Lung (tissue), 12 donors: ENCODE data around the gene SNCAIP. TPM values are rescaled to one million over a fixed set of nuclear protein-coding genes. Genes with fewer than 3 reads are reported as not detected.

Experiments
- ATAC-seq: fragments of 200-7000 bp; cut with Tn5 transposase; one replicate; pipeline ENCODE4 v1.9.1; 2020; ENCODE audit warnings: moderate number of reproducible peaks; ENCODE audit not compliant: insufficient read depth, low FRiP score
- DNase-seq, 3 donors: peaks; one replicate each; pipeline ENCODE4 v3.0.0-alpha.2; 2013 to 2017
- H3K27ac ChIP-seq, 2 donors: one replicate each; pipeline ENCODE4 v1.5.1; 2013; ENCODE audit warnings: mild to moderate bottlenecking in 2 of 2, moderate library complexity in 2 of 2, control low read depth in 1 of 2, inconsistent platforms in 1 of 2, low read depth in 1 of 2, low read length in 1 of 2
- H3K27me3 ChIP-seq, 3 donors: one replicate each; pipeline ENCODE4 v1.5.1; 2013; ENCODE audit warnings: low read length in 2 of 3; ENCODE audit not compliant: control insufficient read depth in 3 of 3, insufficient read depth in 3 of 3
- H3K36me3 ChIP-seq, 4 donors: one replicate each; pipeline ENCODE4 v1.5.1; 2013; ENCODE audit warnings: low read length in 4 of 4, mild to moderate bottlenecking in 1 of 4, moderate library complexity in 1 of 4; ENCODE audit not compliant: control insufficient read depth in 4 of 4, insufficient read depth in 4 of 4
- H3K4me1 ChIP-seq, 5 donors: one replicate each; pipeline ENCODE4 v1.5.1; 2013; ENCODE audit warnings: low read length in 5 of 5, mild to moderate bottlenecking in 2 of 5, moderate library complexity in 1 of 5; ENCODE audit not compliant: control insufficient read depth in 5 of 5, insufficient read depth in 5 of 5
- H3K4me3 ChIP-seq: one replicate; pipeline ENCODE4 v1.5.1; 2013; ENCODE audit warnings: mild to moderate bottlenecking, control low read depth, moderate library complexity
- H3K9ac ChIP-seq, 2 donors: one replicate each; pipeline ENCODE4 v1.5.1; 2013; ENCODE audit warnings: low read length in 2 of 2, control low read depth in 1 of 2; ENCODE audit not compliant: insufficient read depth in 1 of 2
- H3K9me3 ChIP-seq, 4 donors: one replicate each; pipeline ENCODE4 v1.5.1; 2013; ENCODE audit warnings: low read length in 3 of 4, mild to moderate bottlenecking in 1 of 4, moderate library complexity in 1 of 4; ENCODE audit not compliant: control insufficient read depth in 4 of 4, insufficient read depth in 3 of 4
- CTCF ChIP-seq: IDR thresholded peaks from 2 replicates; pipeline ENCODE4 v1.5.1; 2012; ENCODE audit warnings: mild to moderate bottlenecking; ENCODE audit errors: control extremely low read depth, extremely low read depth
- WGBS, 2 donors: extraction: QIAGEN DNeasy Blood & Tissue Kit; methylation state at CpG; one replicate each; pipeline ENCODE4 v1.1.7; 2013; 5-methylcytosine and 5-hydroxymethylcytosine counted together
- polyA plus RNA-seq, 2 donors: library from polyadenylated mRNA; stranded (reverse); fragments of 200-250 nt; gene quantifications; one replicate each; pipeline ENCODE4 v1.2.1, GENCODE V29; 2013
- total RNA-seq, 2 donors: library from RNA; depleted of rRNA in 1 of 2; stranded (reverse); fragments of >200 nt in 1 of 2; gene quantifications; one replicate each; pipeline ENCODE4 v1.2.1, GENCODE V29; 2014 to 2021
- donor health status: control.
- donor health status: control.
- donor health status: Bipolar disorder and iron deficiency.
- donor health status: healthy.
- donor health status: DM: yes; HTN: yes; CAD: no.

The SNCAIP gene
- total and polyA plus RNA-seq, 4 donors, result 1.4 to 25.7 (median 4.7) TPM

- no peak for TF ChIP-seq CTCF
- DNase-seq, result peak in 2 of 3 donors; percentile 37 to 49
- H3K9ac ChIP-seq, result no peak overlapping the region
- no peaks in the 10 kb centered on the region for H3K9me3 ChIP-seq
- ATAC-seq, result no peak
- no peak overlapping the region for H3K27ac ChIP-seq
- peaks cover 0 to 7% (median 0%) of the 10 kb centered on the region in 3 donors for H3K27me3 ChIP-seq
- H3K4me3 ChIP-seq, result no peak overlapping the region
- peaks cover 0 to 16% (median 0%) of the 10 kb centered on the region in 5 donors for H3K4me1 ChIP-seq
- H3K36me3 ChIP-seq, result no peaks in the 10 kb centered on the region
- 78 to 82% methylated on average over 7 of the region's 7 CpGs for WGBS, 2 donors
Observed at GRCh38 chr5:122310889-122311288, 1.1 kb upstream of the SNCAIP start.

GRCh38 chr5:122311497-122311960, 508 bp upstream of the SNCAIP start:
- WGBS, 2 donors, result 5 to 6% methylated on average over 31 to 33 of the region's 33 CpGs
- Histone ChIP-seq H3K27me3 (peaks cover 0 to 7% (median 0%) of the 10 kb centered on the region in 3 donors), H3K27ac (peak overlapping the region in 1 of 2 donors; percentile 27)

DNA sequence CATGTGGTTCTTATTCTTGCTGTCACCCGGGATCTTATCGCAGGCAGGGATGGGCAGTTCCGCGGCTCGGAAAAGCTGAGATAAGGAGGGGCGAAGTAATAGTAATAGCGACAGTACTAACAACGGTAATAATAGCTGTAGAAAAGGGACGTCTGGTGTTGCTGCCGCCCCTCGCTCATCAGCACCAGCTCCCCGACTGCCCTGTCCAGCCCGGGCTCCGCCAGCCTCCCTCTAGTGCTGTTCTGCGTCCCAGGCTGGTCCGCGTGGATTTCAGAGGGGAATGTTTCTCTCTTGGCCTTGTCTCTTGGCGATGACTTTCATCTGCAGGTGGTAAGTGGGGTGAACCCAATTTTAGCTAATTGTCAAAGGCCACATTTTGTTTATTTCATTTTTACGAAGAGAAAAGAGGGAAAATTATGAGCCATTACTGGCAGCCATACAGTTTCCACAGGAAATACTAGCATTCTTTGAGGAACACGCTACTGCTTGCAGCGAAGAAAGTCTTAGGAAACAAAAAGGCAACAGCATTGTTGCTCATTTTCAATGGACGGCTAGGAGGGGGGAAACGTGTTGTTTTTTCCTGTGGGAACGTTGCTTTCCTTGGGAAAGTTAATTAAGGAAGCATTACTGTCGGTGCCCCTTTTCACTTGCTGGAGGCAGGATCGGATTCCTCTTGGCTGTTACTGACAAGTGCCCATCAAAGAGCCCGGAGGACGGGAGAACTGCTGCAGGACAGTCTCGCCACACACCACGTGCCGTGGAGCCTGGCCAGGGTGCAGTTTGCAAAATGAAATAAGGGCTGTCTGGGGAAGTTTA, 762 bp downstream of the SNCAIP start:
- peak overlapping the region; percentile 66 for H3K4me3 ChIP-seq
- peaks cover 0 to 7% (median 0%) of the 10 kb centered on the region in 4 donors for H3K36me3 ChIP-seq
- ATAC-seq, result no peak
- no peak overlapping the region for H3K27ac ChIP-seq
- peak overlapping the region; percentile 79 to 92 for H3K9ac ChIP-seq
- H3K27me3 ChIP-seq, result peaks cover 0 to 7% (median 0%) of the 10 kb centered on the region in 3 donors
- no peak for TF ChIP-seq CTCF
- no peaks in the 10 kb centered on the region for H3K9me3 ChIP-seq
- H3K4me1 ChIP-seq, result peaks cover 0 to 16% (median 0%) of the 10 kb centered on the region in 5 donors
- peak; percentile 70 to 82 (median 78) for DNase-seq
- 0 to 1% methylated on average over 31 of the region's 31 CpGs for WGBS, 2 donors

More at GRCh38 chr5:122311497-122311960, 508 bp upstream of the SNCAIP start:
- no peaks in the 10 kb centered on the region for H3K9me3 ChIP-seq
- TF ChIP-seq CTCF, result no peak
- peaks cover 0 to 4% (median 0%) of the 10 kb centered on the region in 4 donors for H3K36me3 ChIP-seq
- DNase-seq (peak; percentile 58 to 71 (median 61)), ATAC-seq (no peak)
- H3K4me1 ChIP-seq, result peaks cover 0 to 16% (median 0%) of the 10 kb centered on the region in 5 donors
- peak overlapping the region; percentile 66 for H3K4me3 ChIP-seq
- no peak overlapping the region for H3K9ac ChIP-seq
